Endometrial microvascular endothelial cells (primary cell): ENCODE measurements around the gene CGB5. TPM values are rescaled to one million over a fixed set of nuclear protein-coding genes. Genes with fewer than 3 reads are reported as not detected.
"Not testable (repeated sequence)": the region's sequence is repeated elsewhere in the genome, so short reads cannot be mapped to it uniquely, and the experiment has no call there.

ENCODE experiments used
- in situ Hi-C: cut with HindIII; loops from 2 replicates; pipeline ENCODE4 v1.10.0; 2017; ENCODE audit warnings: low sequenced_read_pairs, low pct_unique_long_range_greater_than_20kb; ENCODE audit errors: inconsistent ontology term
- total RNA-seq: library from RNA; depleted of rRNA; stranded (reverse); fragments of >200 nt; gene quantifications from one replicate; pipeline ENCODE4 v1.2.3, GENCODE V29; 2015; ENCODE audit errors: inconsistent ontology term

The CGB5 gene
- total RNA-seq, 1 donor from 2014 or later: not detected

GRCh38 chr19:49049834-49050233, 6.2 kb downstream of the CGB5 start:
- in situ Hi-C loops: not testable (repeated sequence)

- in situ Hi-C loops: not testable (repeated sequence)
Observed at GRCh38 chr19:49050376-49051033, 6.9 kb downstream of the CGB5 start.

- in situ Hi-C loops: no loop called here
Observed at GRCh38 chr19:49056101-49056901, 12.7 kb downstream of the CGB5 start.

- in situ Hi-C loops: not testable (repeated sequence)
Observed at GRCh38 chr19:49056902-49057596, 13.4 kb downstream of the CGB5 start.

GRCh38 chr19:49057636-49058234, 14.1 kb downstream of the CGB5 start, which contains the start of gene CGB7:
TSS of gene CGB7 (minus strand) at chr19:49057749. CDS start at chr19:49055375, 2,374 bp downstream.
- in situ Hi-C loops: no loop called here

GRCh38 chr19:49058562-49058961, 14.9 kb downstream of the CGB5 start:
- in situ Hi-C loops: no loop called here

GRCh38 chr19:49059053-49059452, 15.4 kb downstream of the CGB5 start:
- in situ Hi-C loops: no loop called here

- in situ Hi-C loops: no loop called here
Observed at GRCh38 chr19:49061000-49061399, 17.4 kb downstream of the CGB5 start.

- in situ Hi-C loops: no loop called here
Observed at GRCh38 chr19:49061445-49061844, 17.8 kb downstream of the CGB5 start.

GRCh38 chr19:49064029-49064629, 20.5 kb downstream of the CGB5 start:
- in situ Hi-C loops: no loop called here

- in situ Hi-C loops: no loop called here
Observed at GRCh38 chr19:49064768-49065611, 21.3 kb downstream of the CGB5 start, which contains the start of gene NTF4. TSS of gene NTF4 (minus strand) at chr19:49064818. CDS start at chr19:49061997, 2,821 bp downstream.

- in situ Hi-C loops: no loop called here
Observed at GRCh38 chr19:49065905-49066512, 22.4 kb downstream of the CGB5 start.

GRCh38 chr19:49067554-49067953, 23.9 kb downstream of the CGB5 start:
- in situ Hi-C loops: no loop called here

- in situ Hi-C loops: no loop called here
Observed at GRCh38 chr19:49069026-49069425, 25.4 kb downstream of the CGB5 start.

GRCh38 chr19:49070416-49070815, 26.8 kb downstream of the CGB5 start:
- in situ Hi-C loops: no loop called here

- in situ Hi-C loops: no loop called here
Observed at GRCh38 chr19:49071860-49072547, 28.4 kb downstream of the CGB5 start.
